DOHH2 (cell line): ENCODE data around the gene MED27.

Experiments
- H3F3A ChIP-seq: fragments of 200-600 bp; sonication (generic), shearing (Covaris generic); 2 replicates; pipeline ENCODE4 v1.6.0; 2016; ENCODE audit warnings: antibody characterized with exemption, mild to moderate bottlenecking; ENCODE audit not compliant: control insufficient read depth, insufficient read depth
- H3K27ac ChIP-seq: fragments of 200-600 bp; sonication (generic); 2 replicates; pipeline ENCODE4 v1.5.1; 2014; ENCODE audit warnings: low read depth, mild to moderate bottlenecking, low read length, moderate library complexity
- H3K27me3 ChIP-seq: fragments of 200-600 bp; sonication (generic); 2 replicates; pipeline ENCODE4 v1.6.1; 2014; ENCODE audit warnings: mild to moderate bottlenecking, low read length, mixed read lengths; ENCODE audit not compliant: control insufficient read depth
- H3K36me3 ChIP-seq: fragments of 200-600 bp; sonication (generic); 2 replicates; pipeline ENCODE4 v1.6.1; 2014; ENCODE audit warnings: mild to moderate bottlenecking, low read length, moderate library complexity, mixed read lengths; ENCODE audit not compliant: control insufficient read depth
- H3K4me1 ChIP-seq: fragments of 200-600 bp; sonication (generic); 2 replicates; pipeline ENCODE4 v1.6.1; 2014; ENCODE audit warnings: mild to moderate bottlenecking, low read length, mixed read lengths; ENCODE audit not compliant: control insufficient read depth
- H3K4me2 ChIP-seq: fragments of 200-600 bp; sonication (generic); 2 replicates; pipeline ENCODE4 v1.6.0; 2014; ENCODE audit warnings: mild to moderate bottlenecking, low read length, moderate library complexity
- H3K4me3 ChIP-seq: fragments of 200-600 bp; sonication (generic); 2 replicates; pipeline ENCODE4 v1.5.1; 2014; ENCODE audit warnings: mild to moderate bottlenecking, low read length, mixed read lengths
- H3K79me2 ChIP-seq: fragments of 200-600 bp; sonication (generic); 2 replicates; pipeline ENCODE4 v1.6.1; 2014; ENCODE audit warnings: mild to moderate bottlenecking, low read length, mixed read lengths; ENCODE audit not compliant: control insufficient read depth
- H3K9me2 ChIP-seq: fragments of 200-600 bp; sonication (generic); replicated peaks from 2 replicates; pipeline ENCODE4 v1.6.1; 2014; ENCODE audit warnings: mild to moderate bottlenecking, low read length, mixed read lengths; ENCODE audit not compliant: control insufficient read depth
- H3K9me3 ChIP-seq: fragments of 200-600 bp; sonication (generic); 2 replicates; pipeline ENCODE4 v1.6.1; 2014; ENCODE audit warnings: antibody characterized with exemption, low read length, mixed read lengths; ENCODE audit not compliant: control insufficient read depth, insufficient read depth
- H4K20me1 ChIP-seq: fragments of 200-600 bp; sonication (generic); 2 replicates; pipeline ENCODE4 v1.6.0; 2014; ENCODE audit warnings: low read depth, mild to moderate bottlenecking, antibody characterized with exemption, low read length, moderate library complexity; ENCODE audit not compliant: control insufficient read depth, insufficient read depth
- EZH2phosphoT487 ChIP-seq: fragments of 200-600 bp; sonication (generic); IDR thresholded peaks from 2 replicates; pipeline ENCODE4 v1.6.1; 2017; ENCODE audit warnings: borderline replicate concordance, mild to moderate bottlenecking, antibody characterized with exemption, low read length, moderate library complexity, mixed read lengths
- TF ChIP-seq, protein P1 (sequence below): fragments of 200-600 bp; sonication (generic); IDR thresholded peaks from one replicate; pipeline ENCODE4 v1.5.1; 2014; ENCODE audit warnings: antibody characterized with exemption, mild to moderate bottlenecking, low read depth, low read length; ENCODE audit not compliant: poor library complexity, severe bottlenecking

Gene MED27

DNA sequence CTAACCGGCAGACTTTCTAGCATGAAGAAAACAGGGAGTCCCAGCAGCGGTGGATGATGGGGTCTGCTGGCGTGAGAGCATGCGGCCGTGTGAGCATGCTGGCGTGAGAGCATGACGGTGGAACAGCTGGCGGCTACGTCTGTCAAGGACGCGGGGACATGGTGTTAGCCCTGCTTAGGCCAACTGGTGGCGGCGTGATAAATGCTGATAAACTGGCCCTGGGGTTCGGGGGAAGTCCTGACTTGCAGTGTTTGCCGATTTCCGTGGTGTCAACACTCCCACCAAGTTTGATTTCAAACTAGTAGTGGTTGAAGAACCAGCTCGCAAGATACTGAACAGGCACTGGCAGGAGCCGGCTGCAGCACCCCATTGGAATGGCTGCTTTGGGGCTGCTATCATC is 217.4 kb downstream of the MED27 start:
- Histone ChIP-seq H3K9me2 (no peaks in the 10 kb centered on the region), H3K36me3 (no peaks in the 10 kb centered on the region), H3K9me3 (no peaks in the 10 kb centered on the region), H3K79me2 (no peaks in the 10 kb centered on the region), H3K4me2 (no peak overlapping the region), H4K20me1 (no peaks in the 10 kb centered on the region), H3K27me3 (no peaks in the 10 kb centered on the region), H3K4me3 (no peak overlapping the region), H3K27ac (no peak overlapping the region), H3K4me1 (no peaks in the 10 kb centered on the region), H3F3A (no peaks in the 10 kb centered on the region)
- TF ChIP-seq, protein P1, sequence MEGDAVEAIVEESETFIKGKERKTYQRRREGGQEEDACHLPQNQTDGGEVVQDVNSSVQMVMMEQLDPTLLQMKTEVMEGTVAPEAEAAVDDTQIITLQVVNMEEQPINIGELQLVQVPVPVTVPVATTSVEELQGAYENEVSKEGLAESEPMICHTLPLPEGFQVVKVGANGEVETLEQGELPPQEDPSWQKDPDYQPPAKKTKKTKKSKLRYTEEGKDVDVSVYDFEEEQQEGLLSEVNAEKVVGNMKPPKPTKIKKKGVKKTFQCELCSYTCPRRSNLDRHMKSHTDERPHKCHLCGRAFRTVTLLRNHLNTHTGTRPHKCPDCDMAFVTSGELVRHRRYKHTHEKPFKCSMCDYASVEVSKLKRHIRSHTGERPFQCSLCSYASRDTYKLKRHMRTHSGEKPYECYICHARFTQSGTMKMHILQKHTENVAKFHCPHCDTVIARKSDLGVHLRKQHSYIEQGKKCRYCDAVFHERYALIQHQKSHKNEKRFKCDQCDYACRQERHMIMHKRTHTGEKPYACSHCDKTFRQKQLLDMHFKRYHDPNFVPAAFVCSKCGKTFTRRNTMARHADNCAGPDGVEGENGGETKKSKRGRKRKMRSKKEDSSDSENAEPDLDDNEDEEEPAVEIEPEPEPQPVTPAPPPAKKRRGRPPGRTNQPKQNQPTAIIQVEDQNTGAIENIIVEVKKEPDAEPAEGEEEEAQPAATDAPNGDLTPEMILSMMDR, result no peak
- no peak for TF ChIP-seq EZH2phosphoT487

DNA sequence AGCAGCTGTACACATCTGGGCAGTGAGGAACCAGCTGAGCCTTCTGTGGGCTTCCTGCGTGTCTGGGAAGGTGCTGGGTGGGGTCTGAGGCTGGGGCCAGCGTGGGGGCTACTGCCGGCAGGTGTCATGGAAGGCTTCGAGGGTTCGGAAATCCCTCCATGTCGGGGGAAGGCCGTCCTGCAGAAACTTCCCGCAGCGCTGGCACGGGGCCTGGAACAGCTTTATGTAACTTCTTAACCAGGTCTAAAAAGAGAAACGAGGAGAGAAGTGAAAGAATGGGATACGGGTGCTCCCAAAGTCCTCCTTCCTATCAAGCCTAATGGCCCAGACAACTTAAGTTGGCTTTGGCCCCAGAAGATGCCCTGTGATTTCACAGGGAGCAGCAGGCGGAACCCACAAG is 219.2 kb downstream of the MED27 start:
- H3F3A ChIP-seq, result no peaks in the 10 kb centered on the region
- H3K27me3 ChIP-seq, result no peaks in the 10 kb centered on the region
- no peaks in the 10 kb centered on the region for H3K4me1 ChIP-seq
- H4K20me1 ChIP-seq, result no peaks in the 10 kb centered on the region
- no peaks in the 10 kb centered on the region for H3K9me2 ChIP-seq
- TF ChIP-seq, protein P1, result no peak
- TF ChIP-seq EZH2phosphoT487, result no peak
- H3K4me3 ChIP-seq, result no peak overlapping the region
- no peak overlapping the region for H3K27ac ChIP-seq
- H3K36me3 ChIP-seq, result no peaks in the 10 kb centered on the region
- no peaks in the 10 kb centered on the region for H3K79me2 ChIP-seq
- no peak overlapping the region for H3K4me2 ChIP-seq
- no peaks in the 10 kb centered on the region for H3K9me3 ChIP-seq

DNA sequence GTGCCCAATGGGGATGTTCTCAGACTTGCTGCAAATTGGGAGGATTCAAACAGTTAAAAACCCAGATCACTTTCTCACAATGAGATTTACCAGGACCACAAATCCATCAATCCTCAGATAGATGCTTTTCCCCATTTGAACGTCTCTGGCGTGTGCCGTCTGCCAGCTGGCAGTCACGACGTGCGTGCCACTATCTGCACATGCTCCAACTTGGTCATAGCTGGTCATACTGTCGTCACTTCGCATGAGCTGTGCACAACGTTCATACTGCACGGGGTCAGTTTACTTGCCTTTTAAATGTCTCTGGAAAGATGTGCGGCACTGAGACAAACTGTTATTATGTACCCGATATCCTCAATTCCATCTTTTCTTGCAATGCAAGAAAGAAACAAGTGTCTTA is 221.5 kb downstream of the MED27 start:
- no peak overlapping the region for H3K4me2 ChIP-seq
- no peaks in the 10 kb centered on the region for H3F3A ChIP-seq
- H3K9me2 ChIP-seq, result no peaks in the 10 kb centered on the region
- H3K4me3 ChIP-seq, result no peak overlapping the region
- H3K36me3 ChIP-seq, result no peaks in the 10 kb centered on the region
- no peaks in the 10 kb centered on the region for H3K9me3 ChIP-seq
- H3K4me1 ChIP-seq, result no peaks in the 10 kb centered on the region
- TF ChIP-seq, protein P1, result no peak
- TF ChIP-seq EZH2phosphoT487, result no peak
- no peaks in the 10 kb centered on the region for H3K79me2 ChIP-seq
- no peaks in the 10 kb centered on the region for H4K20me1 ChIP-seq
- H3K27ac ChIP-seq, result no peak overlapping the region
- no peaks in the 10 kb centered on the region for H3K27me3 ChIP-seq

DNA sequence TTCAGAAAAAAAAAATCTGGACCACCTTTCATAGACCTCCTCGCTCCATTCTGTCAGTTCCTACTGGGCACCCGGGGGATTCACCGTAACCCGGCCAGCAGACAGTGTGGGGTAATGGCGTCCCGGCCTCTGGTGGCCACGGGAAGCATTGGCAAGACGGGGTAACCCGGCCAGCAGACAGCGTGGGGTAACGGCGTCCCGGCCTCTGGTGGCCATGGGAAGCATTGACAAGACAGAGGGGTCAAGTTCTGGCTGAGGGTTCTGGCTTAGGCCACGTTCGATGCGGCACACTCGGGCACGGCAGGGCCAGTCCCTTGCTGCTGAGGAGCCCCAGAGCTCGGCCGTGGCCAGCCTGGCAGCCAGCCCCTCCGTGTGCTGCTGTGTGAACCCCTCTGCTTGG is 223.6 kb downstream of the MED27 start:
- Histone ChIP-seq H3K4me1 (no peaks in the 10 kb centered on the region), H3K9me2 (no peaks in the 10 kb centered on the region), H3F3A (no peaks in the 10 kb centered on the region), H3K79me2 (no peaks in the 10 kb centered on the region), H3K27me3 (no peaks in the 10 kb centered on the region), H4K20me1 (no peaks in the 10 kb centered on the region), H3K4me2 (no peak overlapping the region), H3K27ac (no peak overlapping the region), H3K4me3 (no peak overlapping the region), H3K36me3 (no peaks in the 10 kb centered on the region), H3K9me3 (no peaks in the 10 kb centered on the region)
- TF ChIP-seq, protein P1, result no peak
- TF ChIP-seq EZH2phosphoT487, result no peak
